HG02884 (cell line): Measurements from ENCODE around the gene HLA-B.
"Not testable (repeated sequence)": the region's sequence is repeated elsewhere in the genome, so short reads cannot be mapped to it uniquely, and the experiment has no call there.

Experiments
- ATAC-seq: cut with Tn5 transposase; IDR thresholded peaks from one replicate; pipeline ENCODE4 v1.9.1; 2021; ENCODE audit warnings: mild to moderate bottlenecking, moderate library complexity; ENCODE audit not compliant: unreplicated experiment

HLA-B gene

DNA sequence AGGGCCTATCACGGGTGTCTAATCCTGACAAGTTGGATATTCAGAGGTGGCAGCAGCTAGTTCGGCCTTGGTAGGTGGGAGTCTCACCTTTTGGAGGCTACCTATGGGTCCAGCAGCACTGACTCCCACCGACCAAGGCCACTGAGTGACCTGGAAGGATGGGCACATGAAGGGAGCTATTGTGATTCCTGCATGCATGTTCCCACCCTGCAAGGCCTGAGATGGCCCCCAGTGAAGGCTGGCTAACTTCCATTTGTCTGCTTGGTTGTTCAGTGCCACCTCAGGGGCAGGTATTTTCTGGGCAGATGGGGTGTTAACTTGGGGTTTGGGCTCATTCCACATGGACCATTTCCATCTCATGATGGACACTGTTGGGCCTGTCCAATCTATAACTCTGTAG lies 28.1 kb upstream of the HLA-B start:
- no peak for ATAC-seq

DNA sequence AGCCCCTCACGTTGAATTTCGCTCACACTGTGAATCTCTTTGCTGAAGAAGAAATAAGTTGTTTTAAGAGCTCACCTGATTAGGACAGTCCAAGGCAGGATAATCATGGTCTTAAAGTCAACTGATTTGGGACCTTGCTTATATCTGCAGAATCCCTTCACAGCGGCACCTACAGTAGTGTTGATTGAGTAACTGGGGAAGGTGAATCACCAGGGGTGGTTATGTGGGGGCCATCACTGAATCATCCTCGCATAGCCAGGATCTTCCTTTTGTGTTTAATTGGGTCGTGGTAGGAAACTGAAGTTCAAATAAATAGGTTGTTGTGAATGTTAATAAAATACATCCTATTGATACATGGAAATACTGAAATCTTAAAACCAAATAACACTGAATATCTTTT lies 26.2 kb upstream of the HLA-B start:
- no peak for ATAC-seq

DNA sequence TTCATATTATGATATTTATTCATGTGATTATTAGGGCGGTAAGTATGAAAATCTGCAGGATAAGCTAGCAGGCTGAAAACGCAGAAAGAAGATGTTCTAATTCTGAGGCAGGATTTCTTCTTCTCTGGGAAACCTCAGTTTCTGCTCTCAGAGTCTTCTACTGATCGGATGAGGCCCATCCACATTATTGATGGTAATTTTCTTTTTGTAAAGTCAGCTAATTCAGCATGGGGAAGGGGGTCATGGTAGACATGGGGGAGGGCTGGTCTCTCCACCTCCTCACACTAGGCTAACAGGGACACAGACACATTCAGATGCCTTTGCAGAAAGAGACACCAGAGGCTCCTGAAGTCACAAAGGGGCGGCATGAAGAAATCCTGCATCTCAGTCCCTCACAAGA lies 24.7 kb upstream of the HLA-B start:
- no peak for ATAC-seq

DNA sequence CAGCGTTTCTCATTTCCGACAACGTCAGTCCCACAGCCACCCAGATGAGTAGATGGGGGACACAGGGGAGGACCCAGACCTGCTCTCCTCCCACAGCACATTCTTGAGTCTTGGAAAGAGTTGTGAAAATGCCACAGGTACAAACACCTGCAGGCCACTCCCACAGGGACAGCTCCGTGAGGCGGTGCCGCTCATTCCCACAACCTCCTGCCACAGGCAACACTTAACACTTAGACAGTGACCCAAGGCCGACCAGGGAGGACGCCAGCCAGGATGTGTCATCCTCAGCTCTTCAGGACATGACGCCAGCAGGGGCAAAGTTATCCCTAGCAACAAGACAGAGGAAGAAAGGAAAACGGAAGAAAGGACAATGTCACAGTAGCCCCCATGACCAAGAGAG lies 22.9 kb upstream of the HLA-B start:
- no peak for ATAC-seq

DNA sequence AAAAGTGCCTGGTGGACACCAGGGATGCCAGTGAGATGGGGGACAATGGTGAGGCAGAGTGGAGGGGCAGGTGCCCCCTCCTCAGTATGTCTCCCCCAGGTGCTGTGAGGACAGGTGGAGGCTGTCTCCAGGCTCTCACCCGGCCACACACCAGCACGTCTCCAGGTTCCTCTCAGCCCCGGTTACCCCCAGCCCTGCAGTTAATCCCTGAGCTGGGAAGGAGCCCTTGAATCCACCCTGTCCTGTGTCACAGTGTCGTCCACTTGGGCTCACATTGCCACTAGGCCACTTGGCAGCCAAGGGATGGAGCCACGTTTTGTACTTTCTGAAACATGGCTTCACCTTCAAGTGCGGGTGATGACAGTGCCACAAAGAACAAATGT lies 21.7 kb upstream of the HLA-B start:
- ATAC-seq, result no peak

DNA sequence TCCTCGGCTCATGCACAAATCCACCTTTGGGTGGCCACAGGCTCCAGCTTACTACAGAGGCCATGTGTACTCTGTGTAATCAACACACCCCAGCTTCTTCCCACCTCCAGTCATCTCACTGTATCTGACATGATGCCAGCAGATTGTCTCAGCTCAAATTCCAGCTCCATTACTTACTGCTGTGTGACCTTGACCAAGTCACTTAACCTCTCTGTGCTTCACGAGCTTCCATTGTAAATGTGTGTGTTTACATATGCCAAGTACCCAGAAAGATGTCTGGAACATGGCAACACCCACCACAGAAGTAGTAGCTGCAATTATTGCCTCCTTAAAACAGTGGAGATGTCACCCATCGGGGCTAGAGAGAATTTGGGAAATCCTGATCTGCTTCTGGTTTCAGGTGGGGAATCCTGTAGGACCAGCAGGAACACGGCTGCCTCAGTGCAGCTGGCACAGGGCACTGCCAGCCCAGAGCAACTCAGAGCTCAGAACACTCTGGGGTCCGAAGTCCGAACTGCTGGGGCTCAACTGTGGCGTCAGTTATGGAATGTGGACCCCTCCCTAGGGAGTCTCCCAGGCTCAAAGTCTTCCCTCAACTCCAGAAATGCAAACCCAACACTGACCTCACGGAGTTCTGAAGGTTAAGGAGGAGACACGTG lies 21.2 kb upstream of the HLA-B start:
- no peak for ATAC-seq

DNA sequence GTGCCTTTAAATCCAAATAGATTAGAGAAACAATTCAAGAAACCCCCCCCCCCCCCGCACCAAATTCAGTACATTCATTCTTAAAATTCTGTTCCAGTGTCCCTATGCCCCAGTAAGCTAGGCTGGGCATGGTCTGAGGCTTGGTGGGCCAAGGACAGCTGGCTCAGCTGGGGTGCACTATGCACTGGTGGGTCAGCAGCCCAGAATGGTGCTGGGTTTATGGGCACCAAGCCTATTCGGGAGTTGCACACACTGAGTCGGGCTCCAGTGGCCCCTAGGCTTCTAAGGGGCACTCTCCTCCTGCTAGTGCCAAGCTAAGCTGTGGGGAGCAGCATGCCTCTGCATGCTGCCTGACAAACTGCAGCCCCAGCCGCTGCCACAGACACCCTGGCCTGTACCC lies 20.1 kb upstream of the HLA-B start:
- no peak for ATAC-seq

DNA sequence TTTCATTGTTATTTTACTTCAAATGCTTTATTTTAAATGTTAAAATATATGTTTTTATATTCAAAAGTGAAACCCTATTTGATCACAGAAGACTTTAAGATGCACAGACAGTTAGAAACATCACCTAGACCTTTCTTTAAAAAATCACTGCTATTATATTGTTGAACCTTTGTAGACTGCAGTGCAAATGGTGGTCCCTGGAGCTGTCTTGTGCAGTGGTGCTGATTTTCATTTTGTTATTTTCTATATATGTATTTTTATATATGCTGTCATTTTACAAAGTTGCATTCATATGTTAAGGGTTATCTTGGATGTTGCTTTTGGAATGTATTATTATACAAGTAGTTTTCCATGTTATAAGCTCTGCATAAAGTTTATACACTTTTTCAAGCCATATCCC lies 18.7 kb upstream of the HLA-B start:
- no peak for ATAC-seq

DNA sequence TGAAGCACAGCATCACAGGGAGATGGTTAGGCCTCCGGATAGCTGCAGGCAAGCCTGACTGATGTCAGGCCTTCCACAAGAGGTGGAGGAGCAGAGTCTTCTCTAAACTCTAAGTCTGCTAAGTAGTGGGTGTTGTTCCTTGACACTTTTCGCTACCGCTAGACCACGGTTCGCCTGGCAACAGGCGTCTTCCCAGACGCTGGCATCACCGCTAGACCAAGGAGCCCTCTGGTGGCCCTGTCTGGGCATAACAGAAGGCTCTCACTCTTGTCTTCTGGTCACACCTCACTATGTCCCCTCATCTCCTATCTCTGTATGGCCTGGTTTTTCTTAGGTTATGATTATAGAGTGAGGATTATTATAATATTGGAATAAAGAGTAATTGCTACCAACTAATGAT lies 17.1 kb upstream of the HLA-B start:
- ATAC-seq, result not testable (repeated sequence)

DNA sequence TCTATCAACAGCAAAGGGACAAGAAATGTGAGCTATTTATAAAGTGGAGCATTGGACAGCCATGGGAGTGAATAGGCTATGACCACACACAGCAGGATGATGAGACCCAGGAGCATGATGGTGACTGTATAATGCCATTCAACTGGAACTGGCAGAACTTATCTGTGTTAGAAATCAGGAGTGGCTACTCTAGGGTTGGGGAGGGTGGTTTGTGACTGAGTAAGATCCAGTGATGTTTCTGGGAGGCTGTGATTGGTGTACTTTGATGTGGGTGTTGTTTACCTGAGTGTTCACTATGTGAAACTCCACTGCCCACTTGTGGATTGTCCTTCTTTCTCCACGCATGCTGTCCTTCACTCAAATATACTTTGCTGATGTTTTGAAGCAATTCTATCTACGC lies 11.5 kb upstream of the HLA-B start:
- no peak for ATAC-seq

DNA sequence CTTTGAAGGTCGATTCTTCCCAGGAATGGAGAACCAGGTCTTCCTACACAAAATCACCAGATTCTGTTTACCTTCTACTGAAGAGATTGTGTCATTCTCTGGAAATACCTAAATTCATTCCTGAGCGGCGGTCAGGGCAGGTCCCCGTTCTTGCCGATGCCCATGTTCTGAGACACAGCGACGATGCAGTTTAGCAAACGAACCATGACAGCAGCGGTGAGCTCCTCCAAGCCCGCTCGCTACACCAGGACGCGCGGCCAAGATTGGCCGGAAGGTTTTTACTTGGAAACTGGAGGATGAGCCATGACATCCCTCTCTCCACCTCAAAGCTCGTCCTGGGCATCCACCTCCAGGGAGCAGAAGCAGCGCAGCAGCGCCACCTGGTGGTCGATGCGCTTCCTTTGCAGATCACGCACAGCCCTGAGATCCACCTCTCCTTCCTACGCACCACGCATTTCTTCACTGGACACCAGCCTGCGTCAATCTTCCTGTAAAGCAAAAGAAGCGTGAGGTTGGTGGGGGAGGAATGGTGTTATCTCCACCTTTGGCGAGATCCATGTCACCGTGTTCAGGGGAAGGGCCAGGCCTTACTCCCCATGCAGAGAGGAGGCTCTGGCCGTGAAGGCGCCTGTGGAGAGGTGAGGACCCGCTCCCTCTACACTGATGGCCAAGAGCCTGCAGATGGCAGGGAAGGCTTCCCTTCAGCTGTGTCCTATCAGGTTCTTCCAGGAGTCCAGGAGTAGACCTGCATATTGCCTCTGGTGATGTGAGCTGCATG lies 9.9 kb upstream of the HLA-B start:
- ATAC-seq, result no peak

DNA sequence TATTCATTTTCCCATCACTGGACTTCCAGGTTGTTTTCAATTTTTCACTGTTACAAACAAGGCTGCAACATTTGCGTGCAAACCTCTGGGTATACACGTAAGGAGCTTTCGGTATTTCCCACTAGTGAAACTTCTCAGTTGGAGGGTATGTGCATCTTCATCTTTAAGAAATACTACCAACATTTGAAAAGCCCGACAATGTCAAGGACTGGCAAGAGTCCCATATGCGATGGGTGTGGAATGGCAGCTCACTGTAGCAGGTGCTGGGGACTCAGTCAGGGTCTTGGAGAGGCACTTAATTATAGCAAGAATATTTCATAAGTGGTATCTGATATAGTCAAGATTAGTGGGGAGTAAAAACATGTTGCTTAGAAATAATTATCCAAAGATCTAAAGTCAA lies 8.9 kb upstream of the HLA-B start:
- ATAC-seq, result no peak

DNA sequence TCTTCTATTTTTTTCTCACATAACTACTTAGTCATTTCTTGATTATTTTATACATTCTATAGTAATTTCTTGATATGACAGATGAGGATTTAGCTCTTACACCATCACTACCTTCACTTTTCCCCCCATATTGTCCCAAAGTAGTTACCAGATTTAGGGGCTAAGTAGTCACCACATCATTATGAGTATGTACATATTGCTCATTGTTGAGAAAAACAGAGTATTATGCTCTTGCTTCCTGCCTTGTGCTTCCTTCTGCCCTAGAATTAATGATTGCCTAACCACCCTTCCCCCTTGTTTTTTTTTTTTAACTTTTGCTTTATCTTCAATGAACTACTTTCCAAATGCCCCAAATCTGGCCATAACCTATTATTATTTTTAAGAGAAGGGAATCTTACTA lies 6.8 kb upstream of the HLA-B start:
- ATAC-seq, result no peak

DNA sequence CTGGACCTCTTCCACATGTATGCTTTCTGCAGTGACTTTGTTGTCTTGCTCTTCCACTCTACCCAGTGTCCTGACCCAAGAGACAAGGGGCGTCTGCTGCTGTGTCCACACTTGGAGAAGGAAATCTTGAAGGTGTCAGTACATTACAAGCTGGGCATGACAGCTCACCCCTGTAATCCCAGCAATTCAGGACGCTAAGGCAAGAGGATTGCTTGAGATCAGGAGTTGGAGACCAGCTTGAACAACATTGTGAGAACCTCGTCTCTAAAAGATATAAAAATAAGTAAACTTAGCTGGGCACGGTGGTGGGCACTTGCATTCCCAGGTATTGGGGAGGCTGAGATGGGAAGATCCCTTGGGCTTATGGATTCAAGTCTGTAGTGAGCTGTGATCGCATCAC lies 5.8 kb upstream of the HLA-B start:
- ATAC-seq, result no peak

DNA sequence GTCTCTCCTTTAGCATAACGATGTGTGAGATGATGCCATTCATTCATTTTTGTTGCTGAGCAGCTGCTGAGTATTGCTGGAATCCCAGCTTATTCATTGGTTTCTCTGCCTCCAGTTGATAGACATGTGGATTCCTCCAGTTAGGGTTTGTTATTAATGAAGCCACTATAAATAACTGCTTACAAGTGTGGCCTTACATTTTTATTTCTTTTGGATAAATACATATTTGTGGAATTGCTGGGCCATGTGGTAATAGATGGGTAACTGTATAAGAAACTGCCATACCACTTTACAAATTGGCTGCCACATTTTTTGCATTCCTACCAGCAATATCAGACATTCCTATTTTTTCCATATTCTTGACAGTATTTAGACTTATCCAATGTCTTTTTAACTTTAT lies 2.6 kb upstream of the HLA-B start:
- ATAC-seq, result no peak

DNA sequence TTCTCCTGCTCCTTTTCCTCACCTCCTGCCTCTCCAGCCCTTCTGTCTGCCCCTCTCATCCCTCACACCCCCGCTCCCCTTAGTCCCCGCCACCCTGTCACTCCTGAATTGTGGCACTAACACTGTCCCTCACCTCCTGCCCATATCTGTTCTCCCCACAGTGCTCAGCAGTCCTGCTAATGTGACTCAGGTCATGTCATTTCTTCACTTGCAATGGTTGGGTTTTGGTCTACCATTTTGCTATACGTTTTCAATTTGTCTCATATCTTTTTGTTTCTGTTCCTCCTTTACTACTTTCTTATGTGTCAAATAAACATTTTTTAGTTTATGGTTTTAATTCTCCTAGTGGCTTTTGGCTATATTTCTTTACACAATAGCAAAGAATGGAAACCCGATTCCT lies 1.3 kb upstream of the HLA-B start:
- ATAC-seq, result no peak

DNA sequence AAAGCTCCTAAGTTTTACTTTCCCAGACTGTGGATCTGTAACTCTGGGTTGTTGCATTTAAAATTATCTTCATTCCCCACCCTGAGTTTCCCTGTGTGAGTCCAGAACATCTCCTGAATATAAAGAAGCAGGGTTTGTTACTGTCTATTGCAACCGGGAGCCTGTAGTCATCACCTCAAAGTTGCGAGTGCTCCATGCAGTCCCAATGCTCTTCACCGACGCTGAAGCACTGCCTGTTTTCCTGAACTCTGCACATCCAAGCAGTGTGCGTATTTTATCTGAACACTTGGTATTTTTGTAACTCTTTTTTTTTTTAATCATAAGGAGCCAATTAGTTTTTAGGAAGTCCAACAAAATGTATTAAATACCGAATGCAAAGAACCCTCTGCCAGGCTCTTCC lies 907 bp upstream of the HLA-B start:
- ATAC-seq, result no peak

DNA sequence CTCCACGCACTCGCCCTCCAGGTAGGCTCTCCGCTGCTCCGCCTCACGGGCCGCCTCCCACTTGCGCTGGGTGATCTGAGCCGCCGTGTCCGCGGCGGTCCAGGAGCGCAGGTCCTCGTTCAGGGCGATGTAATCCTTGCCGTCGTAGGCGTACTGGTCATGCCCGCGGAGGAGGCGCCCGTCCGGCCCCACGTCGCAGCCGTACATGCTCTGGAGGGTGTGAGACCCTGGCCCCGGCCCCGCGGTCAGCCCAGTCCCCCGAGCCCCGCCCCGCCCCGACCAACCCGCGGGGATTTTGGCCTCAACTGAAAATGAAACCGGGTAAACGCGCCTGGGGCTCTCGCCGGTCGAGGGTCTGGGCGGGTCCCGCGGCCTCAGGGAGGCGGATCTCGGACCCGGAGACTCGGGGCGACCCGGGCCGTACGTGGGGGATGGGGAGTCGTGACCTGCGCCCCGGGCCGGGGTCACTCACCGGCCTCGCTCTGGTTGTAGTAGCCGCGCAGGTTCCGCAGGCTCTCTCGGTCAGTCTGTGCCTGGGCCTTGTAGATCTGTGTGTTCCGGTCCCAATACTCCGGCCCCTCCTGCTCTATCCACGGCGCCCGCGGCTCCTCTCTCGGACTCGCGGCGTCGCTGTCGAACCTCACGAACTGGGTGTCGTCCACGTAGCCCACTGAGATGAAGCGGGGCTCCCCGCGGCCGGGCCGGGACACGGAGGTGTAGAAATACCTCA lies 598 bp downstream of the HLA-B start:
- no peak for ATAC-seq

DNA sequence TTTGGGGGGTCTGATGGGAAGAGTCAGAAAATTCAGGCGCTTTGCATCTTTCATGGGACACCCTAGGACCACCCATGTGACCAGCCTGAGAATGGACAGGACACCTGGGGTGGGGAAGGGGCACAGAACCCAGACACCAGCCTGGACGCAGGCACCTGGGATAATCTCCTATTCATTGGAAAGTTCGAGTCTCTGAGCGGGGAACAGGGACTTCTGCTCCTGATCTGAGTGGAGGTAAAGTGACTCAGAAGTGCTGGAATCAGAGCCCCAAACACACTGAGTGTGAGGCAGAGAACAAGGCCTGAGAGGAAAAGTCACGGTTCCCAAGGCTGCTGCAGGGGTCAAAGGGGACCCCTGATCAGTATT lies 1.4 kb downstream of the HLA-B start:
- ATAC-seq, result no peak

DNA sequence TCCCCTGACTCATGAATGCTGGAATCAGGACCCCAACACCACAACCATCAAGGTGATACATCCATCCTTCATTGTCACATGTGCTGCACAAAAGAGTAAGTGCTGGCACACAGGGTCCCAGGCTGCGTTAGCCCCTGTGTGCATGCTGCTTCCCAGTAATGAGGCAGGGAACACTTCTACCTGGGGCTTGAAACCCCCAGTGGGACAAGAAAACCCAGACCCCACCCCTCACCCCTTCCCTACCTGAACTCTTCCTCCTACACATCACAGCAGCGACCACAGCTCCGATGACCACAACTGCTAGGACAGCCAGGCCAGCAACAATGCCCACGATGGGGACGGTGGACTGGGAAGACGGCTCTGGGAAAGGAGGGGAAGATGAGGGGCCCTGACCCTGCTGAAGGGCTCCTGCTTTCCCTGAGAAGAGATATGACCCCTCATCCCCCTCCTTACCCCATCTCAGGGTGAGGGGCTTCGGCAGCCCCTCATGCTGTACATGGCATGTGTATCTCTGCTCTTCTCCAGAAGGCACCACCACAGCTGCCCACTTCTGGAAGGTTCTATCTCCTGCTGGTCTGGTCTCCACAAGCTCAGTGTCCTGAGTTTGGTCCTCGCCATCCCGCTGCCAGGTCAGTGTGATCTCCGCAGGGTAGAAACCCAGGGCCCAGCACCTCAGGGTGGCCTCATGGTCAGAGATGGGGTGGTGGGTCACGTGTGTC lies 2.0 kb downstream of the HLA-B start:
- ATAC-seq, result no peak

DNA sequence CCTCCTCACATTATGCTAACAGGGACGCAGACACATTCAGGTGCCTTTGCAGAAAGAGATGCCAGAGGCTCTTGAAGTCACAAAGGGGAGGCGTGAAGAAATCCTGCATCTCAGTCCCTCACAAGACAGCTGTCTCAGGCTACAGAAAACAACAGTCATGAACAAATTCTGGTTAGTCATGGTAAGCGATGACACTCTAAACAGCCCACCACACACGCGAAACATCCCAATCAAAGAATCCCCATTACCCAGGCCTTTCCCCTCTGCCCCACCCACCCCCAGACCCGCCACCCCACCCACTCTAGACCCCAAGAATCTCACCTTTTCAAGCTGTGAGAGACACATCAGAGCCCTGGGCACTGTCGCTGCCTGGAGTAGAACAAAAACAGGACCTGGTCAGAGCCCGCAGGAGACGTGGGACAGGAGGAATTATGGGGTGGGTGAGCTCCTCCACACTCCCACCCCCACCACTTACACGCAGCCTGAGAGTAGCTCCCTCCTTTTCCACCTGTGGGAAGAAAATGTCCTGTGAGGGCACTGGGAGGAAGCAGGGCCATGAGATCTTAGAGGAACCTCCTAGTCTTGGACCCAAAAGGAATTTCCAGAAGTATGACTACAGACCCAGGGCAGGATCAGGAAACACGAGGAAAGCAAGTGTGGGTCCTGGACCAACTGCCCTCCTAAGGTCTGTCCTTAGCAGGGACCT lies 2.7 kb downstream of the HLA-B start:
- ATAC-seq, result no peak
